ENCODE data around the gene RYR1.
"Not testable (repeated sequence)": the region's sequence is repeated elsewhere in the genome, so short reads cannot be mapped to it uniquely, and the experiment has no call there.

Gene RYR1

GRCh38 chr19:38544569-38545315 lies 111.3 kb downstream of the RYR1 start:
- DNase-seq: no peak

- DNase-seq: no peak
Measured at GRCh38 chr19:38545596-38545995, 112.1 kb downstream of the RYR1 start.

GRCh38 chr19:38547421-38547820 lies 113.9 kb downstream of the RYR1 start:
- DNase-seq: no peak

GRCh38 chr19:38549061-38549460 lies 115.6 kb downstream of the RYR1 start:
- no peak for DNase-seq

- DNase-seq: no peak
Measured at GRCh38 chr19:38549942-38550341, 116.5 kb downstream of the RYR1 start.

GRCh38 chr19:38550376-38550775 lies 116.9 kb downstream of the RYR1 start:
- DNase-seq: no peak

GRCh38 chr19:38551450-38551813 lies 117.9 kb downstream of the RYR1 start:
- no peak for DNase-seq

- not testable (repeated sequence) for DNase-seq
Measured at GRCh38 chr19:38553239-38553638, 119.7 kb downstream of the RYR1 start.

GRCh38 chr19:38554676-38555141 lies 121.2 kb downstream of the RYR1 start:
- no peak for DNase-seq

GRCh38 chr19:38555200-38555599 lies 121.7 kb downstream of the RYR1 start:
- DNase-seq: no peak

- no peak for DNase-seq
Measured at GRCh38 chr19:38556521-38557174, 123.2 kb downstream of the RYR1 start.

GRCh38 chr19:38557205-38557799 lies 123.8 kb downstream of the RYR1 start:
- DNase-seq: no peak

- DNase-seq: not testable (repeated sequence)
Measured at GRCh38 chr19:38558933-38559332, 125.4 kb downstream of the RYR1 start.

- no peak for DNase-seq
Measured at GRCh38 chr19:38559428-38560401, 126.2 kb downstream of the RYR1 start.

- DNase-seq: no peak
Measured at GRCh38 chr19:38561053-38561606, 127.6 kb downstream of the RYR1 start.

GRCh38 chr19:38561658-38562057 lies 128.2 kb downstream of the RYR1 start:
- no peak for DNase-seq

GRCh38 chr19:38562096-38562495 lies 128.6 kb downstream of the RYR1 start:
- DNase-seq: no peak

- DNase-seq: no peak
Measured at GRCh38 chr19:38563475-38563874, 130.0 kb downstream of the RYR1 start.

- DNase-seq: no peak
Measured at GRCh38 chr19:38564981-38565690, 131.6 kb downstream of the RYR1 start.

GRCh38 chr19:38565691-38566105 lies 132.2 kb downstream of the RYR1 start:
- no peak for DNase-seq

- DNase-seq: no peak
Measured at GRCh38 chr19:38569368-38569983, 136.0 kb downstream of the RYR1 start.

Data from NCI-H187 (cell line).